ENCODE results near the gene NTF3. TPM values are rescaled to one million over a fixed set of nuclear protein-coding genes. Genes with fewer than 3 reads are reported as not detected.

Gene NTF3
- total and polyA plus RNA-seq, 2 of the 8 experiments (the other 6 are each of a cell fraction or from before 2014, with no cell fraction given): 1.4 to 2.3 TPM

GRCh38 chr12:5456906-5457305, 25.0 kb downstream of the NTF3 start (continued):
- no peak for TF ChIP-seq CBX8 (IDR thresholded peaks at IDR 0.05; ENCODE audit: borderline replicate concordance, low read depth, low read length)
- TF ChIP-seq ATF2 (IDR thresholded peaks at IDR 0.05; ENCODE audit: low read length): no peak
- no peak for TF ChIP-seq CHD1 (IDR thresholded peaks at IDR 0.05; ENCODE audit: low read depth, low read length)
- no peak for TF ChIP-seq BCL11A (IDR thresholded peaks at IDR 0.05; ENCODE audit: low read depth in 2 of 2, low read length in 2 of 2)
- TF ChIP-seq SAP30 (IDR thresholded peaks at IDR 0.05; ENCODE audit: insufficient read depth, insufficient replicate concordance, low read length): no peak
